GM12878 (cell line): ENCODE data around the gene INTS13. TPM values are rescaled to one million over a fixed set of nuclear protein-coding genes. Genes with fewer than 3 reads are reported as not detected.
"Not testable (repeated sequence)": the region's sequence is repeated elsewhere in the genome, so short reads cannot be mapped to it uniquely, and the experiment has no call there.

Experiments
- ATAC-seq: fragments of 200-7000 bp; cut with Tn5 transposase; 3 replicates; pipeline ENCODE4 v1.9.1; 2020; ENCODE audit warnings: mild to moderate bottlenecking, moderate library complexity
- BruUV-seq: library from RNA; stranded (reverse); fragments of 400-500 nt; replicated peaks from 2 replicates; lab custom pipeline; 2021; lab: Mats Ljungman, UMichigan
- CTCF ChIA-PET: fragments of 300-600 bp; sonication (Branson Sonifier 250); formaldehyde crosslinking; extraction: SDS; loops from one replicate; lab custom pipeline; 2021; ENCODE audit warnings: inconsistent platforms; lab: Yijun Ruan, JAX
- POLR2A ChIA-PET: fragments of 350-600 bp; formaldehyde crosslinking; extraction: SDS; loops from one replicate; lab custom pipeline; 2021; ENCODE audit warnings: inconsistent platforms; lab: Charles Lee
- RAD21 ChIA-PET: fragments of 300-600 bp; sonication (Branson Sonifier 250); formaldehyde crosslinking; loops from one replicate; lab custom pipeline; 2023; ENCODE audit warnings: antibody characterized with exemption; ENCODE audit not compliant: unreplicated experiment; lab: Charles Lee
- SMC1A ChIA-PET: fragments of 300-600 bp; sonication (Branson Sonifier 250); formaldehyde crosslinking; loops from one replicate; lab custom pipeline; 2023; ENCODE audit not compliant: unreplicated experiment, uncharacterized antibody; lab: Charles Lee
- DNase-seq: peaks from one replicate; pipeline ENCODE4 v3.0.0-alpha.2; 2011; ENCODE audit warnings: low read depth, low spot score
- FAIRE-seq: peaks from 3 replicates; lab custom pipeline; 2011; peaks lifted over from hg19 to GRCh38; lab: Jason Lieb, UNC
- H2AFZ ChIP-seq: 2 replicates; pipeline ENCODE4 v1.6.0; 2011; ENCODE audit warnings: low read depth, low read length, control low read depth; ENCODE audit not compliant: control insufficient read depth
- H3K27ac ChIP-seq: 2 replicates; pipeline ENCODE4 v1.5.1; 2011; ENCODE audit warnings: control low read depth; ENCODE audit not compliant: control insufficient read depth, insufficient read depth
- H3K27me3 ChIP-seq, 2 experiments: replicated peaks in 1 of 2; 2 replicates each; pipeline versions ENCODE4 v1.6.0 to v1.6.1; 2011; ENCODE audit warnings: low read length in 1 of 2; ENCODE audit not compliant: control insufficient read depth in 2 of 2, insufficient read depth in 2 of 2
- H3K36me3 ChIP-seq, 2 experiments: 2 replicates each; pipeline ENCODE4 v1.5.1; 2011; ENCODE audit warnings: low read length in 1 of 2; ENCODE audit not compliant: control insufficient read depth in 2 of 2, insufficient read depth in 2 of 2
- H3K4me1 ChIP-seq: 2 replicates; pipeline ENCODE4 v1.6.1; 2011; ENCODE audit warnings: mild to moderate bottlenecking, low read length, moderate library complexity, mixed read lengths; ENCODE audit not compliant: control insufficient read depth, insufficient read depth
- H3K4me2 ChIP-seq: 2 replicates; pipeline ENCODE4 v1.6.0; 2011; ENCODE audit warnings: control low read depth; ENCODE audit not compliant: control insufficient read depth, insufficient read depth
- H3K4me3 ChIP-seq: fragments of 200-600 bp; sonication (generic); 2 replicates; pipeline ENCODE4 v1.5.1; 2016
- H3K79me2 ChIP-seq: 2 replicates; pipeline ENCODE4 v1.6.0; 2011; ENCODE audit warnings: low read length; ENCODE audit not compliant: control insufficient read depth, insufficient read depth
- H3K9ac ChIP-seq: 2 replicates; pipeline ENCODE4 v1.8.0; 2011; ENCODE audit warnings: low read length, control low read depth, mixed read lengths; ENCODE audit not compliant: control insufficient read depth, insufficient read depth
- H3K9me3 ChIP-seq: replicated peaks from 3 replicates; pipeline ENCODE4 v1.5.1; 2011; ENCODE audit warnings: mild to moderate bottlenecking, low read length; ENCODE audit not compliant: control insufficient read depth, insufficient read depth
- H4K20me1 ChIP-seq: 2 replicates; pipeline ENCODE4 v1.6.0; 2011; ENCODE audit not compliant: control insufficient read depth, insufficient read depth
- CEBPB ChIP-seq, 2 experiments: fragments of 150-350 bp in 1 of 2; IDR thresholded peaks; 2 replicates each; pipeline ENCODE4 v1.6.1; 2012 to 2014; ENCODE audit warnings: low read depth in 2 of 2, low read length in 2 of 2, borderline replicate concordance in 1 of 2, inconsistent platforms in 1 of 2
- E2F8 ChIP-seq: fragments of 450-650 bp; IDR thresholded peaks from 2 replicates; pipeline ENCODE4 v1.6.1; 2018; ENCODE audit warnings: mild to moderate bottlenecking, low read depth, moderate library complexity; ENCODE audit not compliant: partially characterized antibody
- ELK1 ChIP-seq: IDR thresholded peaks from 2 replicates; pipeline ENCODE4 v1.6.1; 2012; ENCODE audit warnings: low read depth, low read length, improper control_type of control experiment
- GATAD2B ChIP-seq: fragments of 450-650 bp; conservative IDR thresholded peaks from 2 replicates; pipeline ENCODE4 v1.6.1; 2017; ENCODE audit warnings: low read depth, mild to moderate bottlenecking, moderate library complexity
- MYC ChIP-seq: IDR thresholded peaks from 2 replicates; pipeline ENCODE4 v1.6.1; 2011; ENCODE audit warnings: mild to moderate bottlenecking, low read length, moderate library complexity, inconsistent platforms; ENCODE audit not compliant: insufficient read depth, insufficient replicate concordance, insufficient read length, severe bottlenecking
- WGBS: methylation state at CpG from one replicate; pipeline ENCODE4 v1.1.6; 2016; ENCODE audit warnings: low lambda C conversion rate; ENCODE audit not compliant: insufficient replicate concordance, insufficient coverage; ENCODE audit errors: missing lambda C conversion rate; 5-methylcytosine and 5-hydroxymethylcytosine counted together
- in situ Hi-C: fragments of 300-500 bp; cut with MboI; formaldehyde crosslinking; loops from 9 replicates; pipeline ENCODE4 v1.14.3; 2018; ENCODE audit warnings: mixed read lengths
- intact Hi-C: fragments of 100-400 bp; cut with micrococcal nuclease; formaldehyde crosslinking; loops from one replicate; pipeline ENCODE4 v1.14.2; 2022; ENCODE audit not compliant: unreplicated experiment
- polyA plus RNA-seq, 11 experiments: library from polyadenylated mRNA; depleted of rRNA in 4 of 11; unstranded in 6 of 11; stranded (reverse) in 5 of 11; fragments of >200 nt; fragmentation: Nextera tagmentation in 4 of 11; fragmentation: Illumina TruSeq in 1 of 11; extraction: Ambion mirVana in 4 of 11; extraction: Trizol in 1 of 11; gene quantifications; 1 replicate in 1 of 11; 2 replicates in 10 of 11; pipeline versions ENCODE4 v1.2.1 to v1.2.3, GENCODE V29; 2011 to 2016; ENCODE audit warnings: inconsistent platforms in 2 of 11, missing spikeins in 2 of 11, low read depth in 1 of 11
- total RNA-seq, 4 experiments: library from RNA; depleted of rRNA in 3 of 4; stranded (reverse); fragments of >200 nt in 3 of 4; fragmentation: Illumina TruSeq in 1 of 4; extraction: Trizol in 1 of 4; gene quantifications; 2 replicates each; pipeline versions ENCODE4 v1.2.1 to v1.2.3, GENCODE V29; 2013 to 2021

INTS13 gene
- total and polyA plus RNA-seq, 10 of the 15 experiments (the other 5 are each of a cell fraction or from before 2014, with no cell fraction given): 33.4 to 72.0 (median 59.9) TPM

- TF ChIP-seq E2F8: no peak
- no peak for TF ChIP-seq ELK1
- TF ChIP-seq MYC: no peak
- TF ChIP-seq CEBPB (IDR thresholded peaks at IDR 0.05; ENCODE audit: borderline replicate concordance in 1 of 2, low read depth in 2 of 2, low read length in 2 of 2): no peak
- TF ChIP-seq GATAD2B: no peak
These were observed 31.8 kb downstream of the INTS13 start (continued) for GRCh38 chr12:26906024-26906423.

GRCh38 chr12:26903396-26903795, 34.4 kb downstream of the INTS13 start:
- H3K4me1 ChIP-seq, intact Hi-C loops, H3K27ac ChIP-seq, H3K9me3 ChIP-seq, DNase-seq, FAIRE-seq, BruUV-seq, in situ Hi-C loops, H4K20me1 ChIP-seq, H3K27me3 ChIP-seq, H3K4me3 ChIP-seq, H3K9ac ChIP-seq, H2AFZ ChIP-seq, H3K4me2 ChIP-seq, ATAC-seq, H3K79me2 ChIP-seq: not testable (repeated sequence)
- ChIA-PET POLR2A (interaction anchor here (0.6 to 0.7 kb wide), 2 partner anchors 9 to 75 kb away, joined by 3 to 4 read pairs; no protein-coding TSS in a partner anchor), RAD21 (interaction anchor here (0.6 kb wide), 1 partner anchor 1627 kb away, joined by 3 read pairs; no protein-coding TSS in a partner anchor), SMC1A (interaction anchor here (1.4 kb wide), 1 partner anchor 10 kb away, joined by 4 read pairs; no protein-coding TSS in a partner anchor), CTCF (interaction anchor here (0.6 to 1.6 kb wide), 3 partner anchors 17 to 403 kb away, joined by 3 to 4 read pairs (median 3); no protein-coding TSS in a partner anchor)
- WGBS: 97% methylated on average over 2 of the region's 3 CpGs
- H3K36me3 ChIP-seq: peaks cover 3 to 27% of the 10 kb centered on the region in 2 experiments
